ENCODE data around the gene ENAH.
"Not testable (repeated sequence)": the region's sequence is repeated elsewhere in the genome, so short reads cannot be mapped to it uniquely, and the experiment has no call there.

DNA sequence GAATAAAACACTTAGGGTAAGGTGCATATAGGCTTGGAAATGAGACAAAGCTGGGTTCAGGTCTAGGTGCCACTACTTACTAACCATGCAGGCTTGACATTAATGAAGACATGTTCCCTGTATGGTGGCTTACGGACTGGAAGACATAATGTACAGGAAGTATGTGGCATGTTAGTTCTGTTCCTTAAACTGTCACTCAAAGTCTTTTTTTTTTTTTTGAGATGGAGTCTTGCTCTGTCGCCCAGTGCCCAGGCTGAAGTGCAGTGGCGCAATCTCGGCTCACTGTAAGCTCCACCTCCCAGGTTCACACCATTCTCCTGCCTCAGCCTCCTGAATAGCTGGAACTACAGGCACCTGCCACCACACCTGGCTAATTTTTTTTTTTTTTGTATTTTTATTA, 20.1 kb downstream of the ENAH start:
- TF ChIP-seq, protein P1, sequence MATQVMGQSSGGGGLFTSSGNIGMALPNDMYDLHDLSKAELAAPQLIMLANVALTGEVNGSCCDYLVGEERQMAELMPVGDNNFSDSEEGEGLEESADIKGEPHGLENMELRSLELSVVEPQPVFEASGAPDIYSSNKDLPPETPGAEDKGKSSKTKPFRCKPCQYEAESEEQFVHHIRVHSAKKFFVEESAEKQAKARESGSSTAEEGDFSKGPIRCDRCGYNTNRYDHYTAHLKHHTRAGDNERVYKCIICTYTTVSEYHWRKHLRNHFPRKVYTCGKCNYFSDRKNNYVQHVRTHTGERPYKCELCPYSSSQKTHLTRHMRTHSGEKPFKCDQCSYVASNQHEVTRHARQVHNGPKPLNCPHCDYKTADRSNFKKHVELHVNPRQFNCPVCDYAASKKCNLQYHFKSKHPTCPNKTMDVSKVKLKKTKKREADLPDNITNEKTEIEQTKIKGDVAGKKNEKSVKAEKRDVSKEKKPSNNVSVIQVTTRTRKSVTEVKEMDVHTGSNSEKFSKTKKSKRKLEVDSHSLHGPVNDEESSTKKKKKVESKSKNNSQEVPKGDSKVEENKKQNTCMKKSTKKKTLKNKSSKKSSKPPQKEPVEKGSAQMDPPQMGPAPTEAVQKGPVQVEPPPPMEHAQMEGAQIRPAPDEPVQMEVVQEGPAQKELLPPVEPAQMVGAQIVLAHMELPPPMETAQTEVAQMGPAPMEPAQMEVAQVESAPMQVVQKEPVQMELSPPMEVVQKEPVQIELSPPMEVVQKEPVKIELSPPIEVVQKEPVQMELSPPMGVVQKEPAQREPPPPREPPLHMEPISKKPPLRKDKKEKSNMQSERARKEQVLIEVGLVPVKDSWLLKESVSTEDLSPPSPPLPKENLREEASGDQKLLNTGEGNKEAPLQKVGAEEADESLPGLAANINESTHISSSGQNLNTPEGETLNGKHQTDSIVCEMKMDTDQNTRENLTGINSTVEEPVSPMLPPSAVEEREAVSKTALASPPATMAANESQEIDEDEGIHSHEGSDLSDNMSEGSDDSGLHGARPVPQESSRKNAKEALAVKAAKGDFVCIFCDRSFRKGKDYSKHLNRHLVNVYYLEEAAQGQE (IDR thresholded peaks at IDR 0.05; ENCODE audit: insufficient replicate concordance, low read depth), result not testable (repeated sequence)
- TF ChIP-seq, protein P2, sequence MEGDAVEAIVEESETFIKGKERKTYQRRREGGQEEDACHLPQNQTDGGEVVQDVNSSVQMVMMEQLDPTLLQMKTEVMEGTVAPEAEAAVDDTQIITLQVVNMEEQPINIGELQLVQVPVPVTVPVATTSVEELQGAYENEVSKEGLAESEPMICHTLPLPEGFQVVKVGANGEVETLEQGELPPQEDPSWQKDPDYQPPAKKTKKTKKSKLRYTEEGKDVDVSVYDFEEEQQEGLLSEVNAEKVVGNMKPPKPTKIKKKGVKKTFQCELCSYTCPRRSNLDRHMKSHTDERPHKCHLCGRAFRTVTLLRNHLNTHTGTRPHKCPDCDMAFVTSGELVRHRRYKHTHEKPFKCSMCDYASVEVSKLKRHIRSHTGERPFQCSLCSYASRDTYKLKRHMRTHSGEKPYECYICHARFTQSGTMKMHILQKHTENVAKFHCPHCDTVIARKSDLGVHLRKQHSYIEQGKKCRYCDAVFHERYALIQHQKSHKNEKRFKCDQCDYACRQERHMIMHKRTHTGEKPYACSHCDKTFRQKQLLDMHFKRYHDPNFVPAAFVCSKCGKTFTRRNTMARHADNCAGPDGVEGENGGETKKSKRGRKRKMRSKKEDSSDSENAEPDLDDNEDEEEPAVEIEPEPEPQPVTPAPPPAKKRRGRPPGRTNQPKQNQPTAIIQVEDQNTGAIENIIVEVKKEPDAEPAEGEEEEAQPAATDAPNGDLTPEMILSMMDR (IDR thresholded peaks at IDR 0.05; ENCODE audit: insufficient read depth, low read length), result not testable (repeated sequence)

All from HL-60 (cell line).